Measurements from ENCODE around the gene MAGI1.

DNA sequence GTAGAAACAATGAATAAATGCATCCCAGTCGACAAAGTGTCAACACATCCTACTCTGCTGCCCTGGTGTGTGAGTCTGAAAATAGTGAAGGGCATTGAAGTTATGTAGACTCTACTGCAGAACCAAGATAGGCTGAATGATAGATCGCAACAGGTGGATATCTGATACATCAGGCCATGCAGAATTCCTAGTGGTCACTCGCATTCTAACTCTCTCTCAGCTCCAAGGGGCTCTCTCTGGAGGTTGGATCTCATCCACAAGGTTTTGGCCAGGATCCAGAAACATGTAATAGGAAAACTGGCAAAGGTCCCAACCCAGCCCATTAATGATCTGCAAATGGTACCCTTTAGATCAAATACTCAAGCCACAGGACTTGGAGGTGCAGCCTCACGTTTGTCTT lies 514.1 kb downstream of the MAGI1 start:
- TF ChIP-seq, protein P1, sequence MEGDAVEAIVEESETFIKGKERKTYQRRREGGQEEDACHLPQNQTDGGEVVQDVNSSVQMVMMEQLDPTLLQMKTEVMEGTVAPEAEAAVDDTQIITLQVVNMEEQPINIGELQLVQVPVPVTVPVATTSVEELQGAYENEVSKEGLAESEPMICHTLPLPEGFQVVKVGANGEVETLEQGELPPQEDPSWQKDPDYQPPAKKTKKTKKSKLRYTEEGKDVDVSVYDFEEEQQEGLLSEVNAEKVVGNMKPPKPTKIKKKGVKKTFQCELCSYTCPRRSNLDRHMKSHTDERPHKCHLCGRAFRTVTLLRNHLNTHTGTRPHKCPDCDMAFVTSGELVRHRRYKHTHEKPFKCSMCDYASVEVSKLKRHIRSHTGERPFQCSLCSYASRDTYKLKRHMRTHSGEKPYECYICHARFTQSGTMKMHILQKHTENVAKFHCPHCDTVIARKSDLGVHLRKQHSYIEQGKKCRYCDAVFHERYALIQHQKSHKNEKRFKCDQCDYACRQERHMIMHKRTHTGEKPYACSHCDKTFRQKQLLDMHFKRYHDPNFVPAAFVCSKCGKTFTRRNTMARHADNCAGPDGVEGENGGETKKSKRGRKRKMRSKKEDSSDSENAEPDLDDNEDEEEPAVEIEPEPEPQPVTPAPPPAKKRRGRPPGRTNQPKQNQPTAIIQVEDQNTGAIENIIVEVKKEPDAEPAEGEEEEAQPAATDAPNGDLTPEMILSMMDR (conservative IDR thresholded peaks at IDR 0.05): no peak
- TF ChIP-seq ZFX (IDR thresholded peaks at IDR 0.05): no peak

All from C4-2B (cell line).